ENCODE measurements around the gene AMMECR1L. TPM values are rescaled to one million over a fixed set of nuclear protein-coding genes. Genes with fewer than 3 reads are reported as not detected.
A peak's percentile ranks its signal among the peaks of the same experiment; 100 is the strongest.

AMMECR1L gene
- total and polyA plus RNA-seq, 2 of the 13 experiments (the other 11 are each of a cell fraction or from before 2014, with no cell fraction given), result 9.1 to 14.2 TPM

DNA sequence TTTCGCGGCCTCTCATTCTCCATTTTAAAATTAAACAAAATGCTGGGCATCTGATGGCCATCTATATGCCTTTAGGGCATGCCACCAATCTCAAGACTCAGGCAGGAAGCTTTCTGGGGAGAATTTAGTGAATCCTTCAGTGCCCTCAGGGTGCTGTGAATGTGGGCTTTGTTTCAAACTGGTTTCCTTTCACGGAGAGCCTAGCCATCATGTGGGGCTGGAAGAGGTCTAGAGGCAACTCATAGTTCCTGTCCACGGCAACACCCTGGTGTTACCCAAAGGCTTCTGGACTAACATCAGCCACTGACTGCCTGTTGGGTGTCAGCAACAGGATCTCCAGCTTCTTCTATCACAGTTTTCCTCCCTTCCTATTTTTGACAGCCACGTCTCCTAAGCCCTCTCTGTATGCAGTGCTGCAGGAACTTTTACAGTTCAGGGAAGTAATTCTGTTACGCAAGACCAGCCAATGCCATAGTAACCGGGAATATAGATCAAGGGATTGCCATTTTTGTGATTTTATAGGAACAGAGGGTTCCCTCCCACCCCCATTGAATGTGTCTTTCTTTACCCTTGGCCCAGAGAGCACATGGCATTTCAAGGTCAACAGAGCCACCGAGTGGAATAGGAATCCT is 66.8 kb downstream of the AMMECR1L start (continued):
- TF ChIP-seq SALL1 (CRISPR knock-in tag; IDR thresholded peaks at IDR 0.05) (peak; percentile 27; the same call in 1 of the 2 replicates), CEBPG (CRISPR knock-in tag; IDR thresholded peaks at IDR 0.05) (peak; percentile 68), HOXA7 (CRISPR knock-in tag; IDR thresholded peaks at IDR 0.05) (no peak), MIER3 (CRISPR knock-in tag; IDR thresholded peaks at IDR 0.05; ENCODE audit: borderline replicate concordance) (0 out of 2 replicates have a peak, but pooled peaks have one; percentile 30), SOX13 (IDR thresholded peaks at IDR 0.05) (no peak), SOX13 (CRISPR knock-in tag; conservative IDR thresholded peaks at IDR 0.05 in 1 of 2, IDR thresholded peaks at IDR 0.05 in 1 of 2) (no peak), ZSCAN30 (CRISPR knock-in tag; IDR thresholded peaks at IDR 0.05) (no peak), NFIB (CRISPR knock-in tag; IDR thresholded peaks at IDR 0.05; ENCODE audit: borderline replicate concordance) (no peak), GLI4 (CRISPR knock-in tag; IDR thresholded peaks at IDR 0.05; ENCODE audit: borderline replicate concordance) (no peak), U2AF1 (optimal IDR thresholded peaks at IDR 0.05; ENCODE audit: low read depth, low read length) (no peak), ZNF781 (CRISPR knock-in tag; IDR thresholded peaks at IDR 0.05; ENCODE audit: borderline replicate concordance, not compliant biosample characterization) (no peak), KLF12 (CRISPR knock-in tag; IDR thresholded peaks at IDR 0.05; ENCODE audit: borderline replicate concordance) (no peak), HDAC1 (CRISPR knock-in tag; IDR thresholded peaks at IDR 0.05) (no peak), CAMTA2 (CRISPR knock-in tag; IDR thresholded peaks at IDR 0.05; ENCODE audit: borderline replicate concordance) (no peak), ZFP1 (CRISPR knock-in tag; IDR thresholded peaks at IDR 0.05) (no peak), FIP1L1 (IDR thresholded peaks at IDR 0.05; ENCODE audit: borderline replicate concordance, insufficient read depth, low read depth, low read length) (no peak), CBX2 (IDR thresholded peaks at IDR 0.05; ENCODE audit: low read depth, low read length) (no peak), CBX2 (CRISPR knock-in tag; IDR thresholded peaks at IDR 0.05; ENCODE audit: low read depth) (peak; percentile 24; the same call in 1 of the 2 replicates)
- TF ChIP-seq, protein P1, sequence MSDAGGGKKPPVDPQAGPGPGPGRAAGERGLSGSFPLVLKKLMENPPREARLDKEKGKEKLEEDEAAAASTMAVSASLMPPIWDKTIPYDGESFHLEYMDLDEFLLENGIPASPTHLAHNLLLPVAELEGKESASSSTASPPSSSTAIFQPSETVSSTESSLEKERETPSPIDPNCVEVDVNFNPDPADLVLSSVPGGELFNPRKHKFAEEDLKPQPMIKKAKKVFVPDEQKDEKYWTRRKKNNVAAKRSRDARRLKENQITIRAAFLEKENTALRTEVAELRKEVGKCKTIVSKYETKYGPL (CRISPR knock-in tag; IDR thresholded peaks at IDR 0.05), result no peak
- TF ChIP-seq, protein P2, sequence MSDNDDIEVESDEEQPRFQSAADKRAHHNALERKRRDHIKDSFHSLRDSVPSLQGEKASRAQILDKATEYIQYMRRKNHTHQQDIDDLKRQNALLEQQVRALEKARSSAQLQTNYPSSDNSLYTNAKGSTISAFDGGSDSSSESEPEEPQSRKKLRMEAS (IDR thresholded peaks at IDR 0.05), result peak; percentile 36; the same call in 1 of the 2 replicates
- TF ChIP-seq, protein P3, sequence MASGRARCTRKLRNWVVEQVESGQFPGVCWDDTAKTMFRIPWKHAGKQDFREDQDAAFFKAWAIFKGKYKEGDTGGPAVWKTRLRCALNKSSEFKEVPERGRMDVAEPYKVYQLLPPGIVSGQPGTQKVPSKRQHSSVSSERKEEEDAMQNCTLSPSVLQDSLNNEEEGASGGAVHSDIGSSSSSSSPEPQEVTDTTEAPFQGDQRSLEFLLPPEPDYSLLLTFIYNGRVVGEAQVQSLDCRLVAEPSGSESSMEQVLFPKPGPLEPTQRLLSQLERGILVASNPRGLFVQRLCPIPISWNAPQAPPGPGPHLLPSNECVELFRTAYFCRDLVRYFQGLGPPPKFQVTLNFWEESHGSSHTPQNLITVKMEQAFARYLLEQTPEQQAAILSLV (CRISPR knock-in tag; IDR thresholded peaks at IDR 0.05; ENCODE audit: borderline replicate concordance), result no peak
- TF ChIP-seq, protein P4, sequence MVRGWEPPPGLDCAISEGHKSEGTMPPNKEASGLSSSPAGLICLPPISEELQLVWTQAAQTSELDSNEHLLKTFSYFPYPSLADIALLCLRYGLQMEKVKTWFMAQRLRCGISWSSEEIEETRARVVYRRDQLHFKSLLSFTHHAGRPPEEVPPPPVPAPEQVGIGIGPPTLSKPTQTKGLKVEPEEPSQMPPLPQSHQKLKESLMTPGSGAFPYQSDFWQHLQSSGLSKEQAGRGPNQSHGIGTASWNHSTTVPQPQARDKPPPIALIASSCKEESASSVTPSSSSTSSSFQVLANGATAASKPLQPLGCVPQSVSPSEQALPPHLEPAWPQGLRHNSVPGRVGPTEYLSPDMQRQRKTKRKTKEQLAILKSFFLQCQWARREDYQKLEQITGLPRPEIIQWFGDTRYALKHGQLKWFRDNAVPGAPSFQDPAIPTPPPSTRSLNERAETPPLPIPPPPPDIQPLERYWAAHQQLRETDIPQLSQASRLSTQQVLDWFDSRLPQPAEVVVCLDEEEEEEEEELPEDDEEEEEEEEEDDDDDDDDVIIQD (CRISPR knock-in tag; IDR thresholded peaks at IDR 0.05; ENCODE audit: low read depth), result no peak

All from HepG2 (cell line).